H1 (cell line): ENCODE results near the gene DVL1. TPM values are rescaled to one million over a fixed set of nuclear protein-coding genes. Genes with fewer than 3 reads are reported as not detected.
A peak's percentile ranks its signal among the peaks of the same experiment; 100 is the strongest.

Source experiments
- CTCF ChIA-PET: fragments of 300-600 bp; sonication (Branson Sonifier 250); formaldehyde crosslinking; loops from one replicate; lab custom pipeline; 2021; ENCODE audit not compliant: partially characterized antibody; lab: Charles Lee
- POLR2A ChIA-PET: fragments of 300-600 bp; sonication (Branson Sonifier 250); formaldehyde crosslinking; loops from one replicate; lab custom pipeline; 2021; ENCODE audit warnings: inconsistent platforms; ENCODE audit not compliant: partially characterized antibody; lab: Charles Lee
- DNase-seq, 2 experiments: peaks; one replicate each; pipeline versions ENCODE4 v3.0.0 to v3.0.0-alpha.2; 2010 to 2022; ENCODE audit warnings: low spot score in 2 of 2, low read depth in 1 of 2, mixed read lengths in 1 of 2
- FAIRE-seq: peaks from 2 replicates; lab custom pipeline; 2011; peaks lifted over from hg19 to GRCh38; lab: Jason Lieb, UNC
- H2AFZ ChIP-seq: 2 replicates; pipeline ENCODE4 v1.8.1; 2012; ENCODE audit warnings: low read length, inconsistent platforms
- H2AK5ac ChIP-seq: 2 replicates; pipeline ENCODE4 v1.6.1; 2013; ENCODE audit warnings: low read depth, low read length
- H2BK120ac ChIP-seq: replicated peaks from 2 replicates; pipeline ENCODE3; 2013; ENCODE audit warnings: low read depth, low read length, inconsistent platforms
- H2BK12ac ChIP-seq: 2 replicates; pipeline ENCODE4 v1.6.1; 2013; ENCODE audit warnings: low read depth, low read length
- H2BK15ac ChIP-seq: 2 replicates; pipeline ENCODE4 v1.6.1; 2013; ENCODE audit warnings: low read length
- H2BK20ac ChIP-seq: 2 replicates; pipeline ENCODE4 v1.6.1; 2013; ENCODE audit warnings: low read length
- H2BK5ac ChIP-seq: 2 replicates; pipeline ENCODE4 v1.6.1; 2013; ENCODE audit warnings: low read depth, low read length
- H3K14ac ChIP-seq: 2 replicates; pipeline ENCODE4 v1.6.1; 2013; ENCODE audit warnings: inconsistent platforms; ENCODE audit not compliant: insufficient read length
- H3K18ac ChIP-seq: 2 replicates; pipeline ENCODE4 v1.6.1; 2013; ENCODE audit warnings: low read length; ENCODE audit errors: extremely low read depth
- H3K23ac ChIP-seq: 2 replicates; pipeline ENCODE4 v1.6.1; 2013; ENCODE audit warnings: inconsistent platforms; ENCODE audit not compliant: insufficient read length
- H3K23me2 ChIP-seq: 2 replicates; pipeline ENCODE4 v1.6.1; 2013; ENCODE audit warnings: low read depth, low read length
- H3K27ac ChIP-seq: 2 replicates; pipeline ENCODE4 v1.6.1; 2011; ENCODE audit warnings: low read depth, low read length, inconsistent platforms
- H3K27me3 ChIP-seq, 4 experiments: replicated peaks in 1 of 4; 1 replicate in 1 of 4; 2 replicates in 3 of 4; pipeline versions ENCODE4 v1.6.1 to v1.8.1; 2011 to 2013; ENCODE audit warnings: low read length in 3 of 4, mild to moderate bottlenecking in 3 of 4, inconsistent platforms in 2 of 4, mixed read lengths in 2 of 4, moderate library complexity in 1 of 4; ENCODE audit not compliant: control insufficient read depth in 3 of 4, insufficient read depth in 3 of 4; ENCODE audit errors: extremely low read depth in 1 of 4
- H3K36me3 ChIP-seq, 4 experiments: 2 replicates each; pipeline versions ENCODE4 v1.6.1 to v1.8.1; 2011 to 2013; ENCODE audit warnings: mild to moderate bottlenecking in 4 of 4, low read length in 3 of 4, moderate library complexity in 2 of 4, control low read depth in 1 of 4, inconsistent platforms in 1 of 4; ENCODE audit not compliant: insufficient read depth in 4 of 4, control insufficient read depth in 2 of 4
- H3K4ac ChIP-seq: replicated peaks from 2 replicates; pipeline ENCODE3; 2013; ENCODE audit warnings: low read length, low read depth, mixed read lengths, inconsistent platforms; ENCODE audit not compliant: insufficient read length
- H3K4me1 ChIP-seq, 4 experiments: replicated peaks in 1 of 4; 1 replicate in 1 of 4; 2 replicates in 3 of 4; pipeline versions ENCODE4 v1.6.1 to v1.8.1; 2011 to 2013; ENCODE audit warnings: low read length in 3 of 4, inconsistent platforms in 2 of 4, mixed read lengths in 1 of 4; ENCODE audit not compliant: insufficient read depth in 4 of 4, control insufficient read depth in 3 of 4
- H3K4me2 ChIP-seq, 2 experiments: 2 replicates each; pipeline versions ENCODE4 v1.6.1 to v1.8.1; 2011 to 2013; ENCODE audit warnings: low read depth in 2 of 2, low read length in 2 of 2, control low read depth in 1 of 2, inconsistent platforms in 1 of 2, mild to moderate bottlenecking in 1 of 2; ENCODE audit not compliant: insufficient read depth in 1 of 2
- H3K4me3 ChIP-seq, 4 experiments: fragments of 200-600, 300-600 bp in 1 of 4; sonication (generic), shearing (Covaris generic), sonication (Bioruptor Twin) in 1 of 4; 2 replicates each; pipeline versions ENCODE4 v1.5.1 to v1.8.1; 2011 to 2016; ENCODE audit warnings: low read length in 4 of 4, low read depth in 3 of 4, control low read depth in 2 of 4, inconsistent platforms in 2 of 4, mild to moderate bottlenecking in 2 of 4, mixed read lengths in 1 of 4, moderate library complexity in 1 of 4; ENCODE audit not compliant: insufficient read depth in 2 of 4; ENCODE audit errors: extremely low read depth in 1 of 4
- H3K56ac ChIP-seq: replicated peaks from 2 replicates; pipeline ENCODE3; 2013; ENCODE audit warnings: low read depth, mild to moderate bottlenecking, mixed read lengths, low read length, inconsistent platforms; ENCODE audit not compliant: insufficient read length
- H3K79me1 ChIP-seq: 2 replicates; pipeline ENCODE4 v1.6.1; 2013; ENCODE audit warnings: low read depth, low read length, control low read depth
- H3K79me2 ChIP-seq, 2 experiments: 2 replicates each; pipeline versions ENCODE4 v1.6.1 to v1.8.1; 2012 to 2013; ENCODE audit warnings: low read length in 2 of 2, mild to moderate bottlenecking in 2 of 2, inconsistent platforms in 1 of 2; ENCODE audit not compliant: insufficient read depth in 2 of 2, control insufficient read depth in 1 of 2
- H3K9ac ChIP-seq, 4 experiments: replicated peaks in 1 of 4; 1 replicate in 1 of 4; 2 replicates in 3 of 4; pipeline versions ENCODE4 v1.6.1 to v1.8.1; 2011 to 2013; ENCODE audit warnings: low read depth in 3 of 4, low read length in 3 of 4, control low read depth in 2 of 4, mild to moderate bottlenecking in 2 of 4, moderate library complexity in 2 of 4, inconsistent platforms in 1 of 4; ENCODE audit errors: extremely low read depth in 1 of 4
- H3K9me3 ChIP-seq, 2 experiments: 2 replicates each; pipeline versions ENCODE4 v1.6.1 to v1.8.1; 2012 to 2013; ENCODE audit warnings: mild to moderate bottlenecking in 2 of 2, moderate library complexity in 2 of 2, control low read depth in 1 of 2, inconsistent platforms in 1 of 2, low read depth in 1 of 2, low read length in 1 of 2, mixed read lengths in 1 of 2; ENCODE audit not compliant: insufficient read depth in 2 of 2
- H4K20me1 ChIP-seq, 2 experiments: replicated peaks in 1 of 2; 2 replicates each; pipeline versions ENCODE3 to v1.8.1; 2011 to 2013; ENCODE audit warnings: inconsistent platforms in 2 of 2, low read length in 2 of 2, mild to moderate bottlenecking in 1 of 2; ENCODE audit not compliant: insufficient read depth in 2 of 2, control insufficient read depth in 1 of 2
- H4K5ac ChIP-seq: 2 replicates; pipeline ENCODE4 v1.6.1; 2013; ENCODE audit warnings: low read length, low read depth, mixed read lengths, inconsistent platforms; ENCODE audit not compliant: insufficient read length
- H4K8ac ChIP-seq: 2 replicates; pipeline ENCODE4 v1.8.0; 2013; ENCODE audit warnings: mild to moderate bottlenecking, moderate library complexity, low read length, inconsistent platforms; ENCODE audit not compliant: insufficient read depth; ENCODE audit errors: extremely low read depth
- H4K91ac ChIP-seq: replicated peaks from 2 replicates; pipeline ENCODE3; 2013; ENCODE audit warnings: low read length, mixed read lengths, inconsistent platforms; ENCODE audit not compliant: insufficient read length
- ATF3 ChIP-seq: IDR thresholded peaks from 2 replicates; pipeline ENCODE4 v1.6.1; 2011; ENCODE audit warnings: low read depth, mild to moderate bottlenecking, low read length; ENCODE audit not compliant: insufficient read depth
- E2F6 ChIP-seq: IDR thresholded peaks from 2 replicates; pipeline ENCODE4 v1.6.1; 2012; ENCODE audit warnings: inconsistent platforms
- HDAC2 ChIP-seq, 2 experiments: fragments of 300-600 bp in 1 of 2; sonication (generic) in 1 of 2; IDR thresholded peaks; 2 replicates each; pipeline ENCODE4 v1.6.1; 2011 to 2012; ENCODE audit warnings: low read depth in 2 of 2, low read length in 2 of 2, mild to moderate bottlenecking in 2 of 2, moderate library complexity in 2 of 2, borderline replicate concordance in 1 of 2, inconsistent platforms in 1 of 2
- JUND ChIP-seq: IDR thresholded peaks from 2 replicates; pipeline ENCODE4 v1.6.1; 2011; ENCODE audit warnings: mild to moderate bottlenecking, improper control_type of control experiment, low read length
- MAFK ChIP-seq: IDR thresholded peaks from 2 replicates; pipeline ENCODE4 v1.6.1; 2012; ENCODE audit warnings: low read depth, mild to moderate bottlenecking, improper control_type of control experiment, low read length
- MAX ChIP-seq: IDR thresholded peaks from 2 replicates; pipeline ENCODE4 v1.6.1; 2012; ENCODE audit warnings: inconsistent platforms
- POU5F1 ChIP-seq: IDR thresholded peaks from 2 replicates; pipeline ENCODE4 v1.6.1; 2011; ENCODE audit warnings: low read depth, mild to moderate bottlenecking, low read length, moderate library complexity
- RAD21 ChIP-seq, 2 experiments: IDR thresholded peaks in 1 of 2; conservative IDR thresholded peaks in 1 of 2; 2 replicates each; pipeline ENCODE4 v1.6.1; 2011; ENCODE audit warnings: low read depth in 2 of 2, low read length in 2 of 2, improper control_type of control experiment in 1 of 2, inconsistent platforms in 1 of 2, mild to moderate bottlenecking in 1 of 2, moderate library complexity in 1 of 2
- RBBP5 ChIP-seq: IDR thresholded peaks from 2 replicates; pipeline ENCODE4 v1.7.1; 2012; ENCODE audit warnings: low read depth, mild to moderate bottlenecking, inconsistent platforms, low read length, moderate library complexity, borderline replicate concordance
- TAF1 ChIP-seq: IDR thresholded peaks from 2 replicates; pipeline ENCODE4 v1.6.1; 2011; ENCODE audit warnings: mild to moderate bottlenecking, low read depth, low read length
- WGBS, 2 experiments: shearing (Covaris generic) in 1 of 2; methylation state at CpG; one replicate each; pipeline versions ENCODE4 v1.1.6 to v1.1.7; 2013 to 2015; ENCODE audit warnings: low lambda C conversion rate in 2 of 2, mixed read lengths in 2 of 2, inconsistent platforms in 1 of 2, low coverage in 1 of 2, missing lambda C conversion rate in 1 of 2; ENCODE audit not compliant: insufficient replicate concordance in 2 of 2, insufficient coverage in 1 of 2, insufficient read length in 1 of 2; ENCODE audit errors: extremely low coverage in 1 of 2, missing lambda C conversion rate in 1 of 2; 5-methylcytosine and 5-hydroxymethylcytosine counted together
- polyA plus RNA-seq, 7 experiments: library from polyadenylated mRNA; depleted of rRNA in 3 of 7; stranded (reverse) in 5 of 7; unstranded in 2 of 7; fragments of >200 nt in 5 of 7; fragments of 200-250 nt in 2 of 7; gene quantifications; 1 replicate in 5 of 7; 2 replicates in 1 of 7; 4 replicates in 1 of 7; pipeline versions ENCODE4 v1.2.1 to v1.2.3, GENCODE V29; 2011 to 2013; ENCODE audit warnings: missing spikeins in 2 of 7, mixed read lengths in 2 of 7
- total RNA-seq: library from RNA; stranded (reverse); fragmentation: NEBNext Ultra II Directional; extraction: Animal tissue kit (Norgen Biotek cat#: 25700); gene quantifications from 2 replicates; pipeline ENCODE4 v1.2.1, GENCODE V29; 2021

DVL1 gene
- total and polyA plus RNA-seq, 2 of the 8 experiments (the other 6 are each of a cell fraction or from before 2014, with no cell fraction given), result 39.4 to 58.9 TPM

GRCh38 chr1:1356166-1356795, 7.1 kb upstream of the DVL1 start:
- Histone ChIP-seq H2AFZ (no peak overlapping the region), H3K27me3 (peaks cover 9 to 17% (median 14%) of the 10 kb centered on the region in 4 experiments), H2BK12ac (no peak overlapping the region), H3K4ac (no peak overlapping the region), H3K79me1 (no peaks in the 10 kb centered on the region), H3K4me2 (no peak overlapping the region), H4K20me1 (peaks cover 0 to 6% of the 10 kb centered on the region in 2 experiments), H3K27ac (no peak overlapping the region), H3K23me2 (peaks cover 16% of the 10 kb centered on the region), H3K14ac (no peak overlapping the region), H3K23ac (no peak overlapping the region), H4K5ac (no peak overlapping the region), H4K91ac (peak overlapping the region; percentile 73), H2BK15ac (no peak overlapping the region), H3K4me3 (peak overlapping the region in 1 of 4 experiments; percentile 61; a peak in 1 of 8 replicates), H4K8ac (no peak overlapping the region), H2BK20ac (peak overlapping the region; percentile 7; the same call in 1 of the 2 replicates), H2BK5ac (0 out of 2 replicates have a peak overlapping the region, but pooled peaks have one; percentile 24), H3K9me3 (no peaks in the 10 kb centered on the region), H3K9ac (no peak overlapping the region), H2BK120ac (no peak overlapping the region), H3K79me2 (no peaks in the 10 kb centered on the region), H3K4me1 (peaks cover 2 to 54% (median 38%) of the 10 kb centered on the region in 4 experiments), H3K18ac (no peak overlapping the region), H3K36me3 (no peaks in the 10 kb centered on the region), H3K56ac (no peak overlapping the region), H2AK5ac (peak overlapping the region; percentile 53; the same call in 1 of the 2 replicates)
- FAIRE-seq, result no peak
- no peak for DNase-seq
- WGBS, 2 experiments, result 20% methylated on average over 1 of the region's 8 CpGs; no CpG with 5 or more reads in 1 of the 2 experiments
- ChIA-PET POLR2A (interaction anchor here (0.8 to 5.1 kb wide), 2 partner anchors 16 to 46 kb away, joined by 4 to 80 read pairs; partner anchors contain the start of gene AURKAIP1), CTCF (interaction anchor here (1.0 kb wide), 1 partner anchor 13 kb away, joined by 3 read pairs; no protein-coding TSS in a partner anchor)
- TF ChIP-seq RBBP5 (no peak), ATF3 (no peak), E2F6 (no peak), MAFK (no peak), MAX (no peak), POU5F1 (no peak), RAD21 (IDR thresholded peaks at IDR 0.05 in 1 of 2, conservative IDR thresholded peaks at IDR 0.05 in 1 of 2; ENCODE audit: low read depth in 2 of 2, low read length in 2 of 2) (no peak), JUND (no peak), TAF1 (no peak), HDAC2 (IDR thresholded peaks at IDR 0.05; ENCODE audit: borderline replicate concordance in 1 of 2, low read depth in 2 of 2, low read length in 2 of 2) (no peak)
